T-helper 1 cell treated with Interleukin-12 subunit alpha and Interleukin-12 subunit beta and Interleukin-4 antibody, amounts not matched to agents 30 μg/mL and 1 μg/mL, for 36 hours (primary cell): ENCODE measurements around the gene ATL2.

Source experiments
- H3K27ac Mint-ChIP-seq: one replicate; pipeline ENCODE4 v1.8.0; 2021; ENCODE audit warnings: mild to moderate bottlenecking, mixed read lengths
- H3K27me3 Mint-ChIP-seq: one replicate; pipeline ENCODE4 v1.8.0; 2021; ENCODE audit warnings: low read depth, mixed read lengths
- H3K36me3 Mint-ChIP-seq: one replicate; pipeline ENCODE4 v1.8.0; 2021; ENCODE audit warnings: low read depth, mixed read lengths
- H3K4me1 Mint-ChIP-seq: one replicate; pipeline ENCODE4 v1.8.0; 2021; ENCODE audit warnings: low read depth, mixed read lengths
- H3K4me3 Mint-ChIP-seq: one replicate; pipeline ENCODE4 v1.8.0; 2021; ENCODE audit warnings: mild to moderate bottlenecking, moderate library complexity, mixed read lengths
- H3K9me3 Mint-ChIP-seq: one replicate; pipeline ENCODE4 v1.8.0; 2021; ENCODE audit warnings: mixed read lengths

ATL2 gene

GRCh38 chr2:38245114-38245641, 131.9 kb downstream of the ATL2 start:
- Mint-ChIP-seq H3K36me3 (no peaks in the 10 kb centered on the region), H3K27ac (no peak overlapping the region), H3K4me1 (no peaks in the 10 kb centered on the region), H3K4me3 (no peak overlapping the region), H3K9me3 (no peaks in the 10 kb centered on the region), H3K27me3 (peaks cover 9% of the 10 kb centered on the region)

- H3K4me1 Mint-ChIP-seq: no peaks in the 10 kb centered on the region
- H3K4me3 Mint-ChIP-seq: no peak overlapping the region
- H3K36me3 Mint-ChIP-seq: no peaks in the 10 kb centered on the region
- no peak overlapping the region for H3K27ac Mint-ChIP-seq
- H3K9me3 Mint-ChIP-seq: no peaks in the 10 kb centered on the region
- peaks cover 9% of the 10 kb centered on the region for H3K27me3 Mint-ChIP-seq
These were observed 132.8 kb downstream of the ATL2 start for GRCh38 chr2:38244301-38244700.
